GM19463 (cell line): ENCODE results near the gene AQP2.

ENCODE experiments used
- ATAC-seq: cut with Tn5 transposase; IDR thresholded peaks from one replicate; pipeline ENCODE4 v1.9.1; 2021; ENCODE audit warnings: mild to moderate bottlenecking, moderate library complexity; ENCODE audit not compliant: unreplicated experiment

The AQP2 gene

DNA sequence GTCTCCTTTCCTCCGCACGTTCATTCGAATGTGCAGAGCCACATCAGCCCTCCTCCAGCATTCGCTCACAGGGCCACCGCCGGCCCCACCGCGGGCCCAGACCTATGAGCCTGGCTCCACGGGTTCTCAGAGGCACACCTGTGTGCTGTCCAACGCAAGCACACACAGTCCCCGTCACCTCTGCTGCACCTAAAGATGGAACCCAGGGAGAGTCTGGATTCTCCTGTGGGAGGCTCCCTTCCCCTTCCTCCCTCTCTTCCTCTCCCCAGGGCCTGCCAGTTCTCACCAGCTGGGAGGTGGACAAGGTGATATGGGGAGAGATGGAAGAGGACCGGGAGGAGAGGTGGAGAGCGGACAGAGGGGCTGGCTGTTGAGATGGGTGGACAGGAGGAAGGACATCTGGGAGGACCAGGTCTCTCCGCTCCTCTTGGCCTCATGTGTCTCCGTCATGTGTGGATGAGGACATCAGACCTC, 17.3 kb downstream of the AQP2 start:
- no peak for ATAC-seq

DNA sequence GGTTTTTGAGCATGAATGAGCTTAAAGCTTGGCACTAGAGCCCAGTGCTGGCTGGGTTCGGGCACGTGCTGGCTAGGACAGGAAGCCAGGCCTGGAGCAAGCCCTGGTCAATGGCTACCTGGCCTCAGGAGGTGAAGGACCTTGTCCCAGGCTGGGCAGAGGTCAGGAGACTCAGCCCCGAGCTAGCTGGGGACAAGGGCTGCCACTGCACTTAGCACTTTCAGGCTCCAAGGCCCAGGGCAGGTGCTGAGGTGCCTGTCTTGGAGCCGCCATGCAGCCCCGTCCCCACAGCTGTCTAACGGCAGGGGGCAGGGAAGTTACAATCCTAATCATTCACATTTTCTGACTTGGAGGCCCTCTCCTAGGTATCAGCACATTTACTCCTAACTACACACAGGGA, 17.9 kb downstream of the AQP2 start:
- no peak for ATAC-seq

GRCh38 chr12:49969027-49969426, 18.5 kb downstream of the AQP2 start:
- ATAC-seq: no peak

GRCh38 chr12:49969651-49970429, 19.3 kb downstream of the AQP2 start:
- ATAC-seq: no peak

GRCh38 chr12:49970658-49971057, 20.1 kb downstream of the AQP2 start:
- no peak for ATAC-seq

GRCh38 chr12:49971141-49971540, 20.6 kb downstream of the AQP2 start:
- ATAC-seq: no peak

DNA sequence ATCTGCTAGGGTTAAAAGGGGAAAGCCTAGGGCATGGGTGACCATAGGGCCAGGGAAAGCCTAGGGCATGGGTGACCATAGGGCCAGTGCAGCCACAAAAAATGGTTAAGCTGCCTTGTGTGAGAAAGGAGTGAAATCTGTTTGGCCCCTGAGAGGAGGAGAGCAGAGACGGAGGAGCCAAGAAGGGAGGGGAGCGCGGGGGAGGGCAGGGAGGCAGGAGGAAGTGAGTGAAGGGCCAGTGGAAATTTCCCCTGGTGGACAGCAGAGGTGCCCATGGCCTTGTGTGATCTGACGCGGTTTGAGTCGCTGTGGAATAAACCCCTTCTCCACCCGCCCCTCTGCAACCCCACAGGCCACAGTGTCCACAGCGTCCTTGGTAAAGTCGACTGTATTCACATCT, 21.6 kb downstream of the AQP2 start:
- no peak for ATAC-seq

DNA sequence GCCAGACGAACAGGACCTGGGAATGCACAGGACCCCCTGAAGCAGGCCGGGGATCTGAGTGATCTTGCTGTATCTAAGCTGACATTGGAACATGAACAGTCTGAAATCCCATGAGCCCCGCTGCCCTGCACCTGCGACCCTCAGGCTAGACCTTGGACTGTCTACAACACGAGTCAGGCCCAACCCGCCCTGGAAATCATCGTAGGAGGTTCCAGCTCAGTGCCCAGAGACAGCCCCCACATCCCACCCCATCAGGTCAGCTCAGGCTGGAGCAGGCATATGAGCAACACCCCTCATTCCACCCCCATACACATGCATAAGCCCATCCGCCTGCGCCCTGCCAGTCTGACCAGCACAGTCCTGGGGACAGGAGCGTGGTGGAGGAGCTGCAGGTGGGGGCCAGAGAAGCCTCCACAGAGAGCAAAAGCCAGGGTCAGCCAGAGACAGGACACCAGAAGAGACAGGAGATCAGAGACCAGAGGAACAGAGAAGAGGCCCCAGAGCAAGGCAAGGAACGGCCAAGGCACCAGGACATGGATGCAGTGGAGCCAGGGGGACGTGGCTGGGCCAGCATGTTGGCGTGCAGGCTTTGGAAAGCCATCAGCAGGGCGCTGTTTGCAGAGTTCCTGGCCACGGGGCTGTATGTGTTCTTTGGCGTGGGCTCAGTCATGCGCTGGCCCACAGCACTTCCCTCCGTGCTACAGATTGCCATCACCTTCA, 22.3 kb downstream of the AQP2 start, which contains the start of gene AQP6:
TSS of gene AQP6 (plus strand) at position 307 of the 720 bp plus-strand sequence. CDS start at position 534, 227 bp downstream.
- no peak for ATAC-seq

GRCh38 chr12:49973361-49973830, 22.9 kb downstream of the AQP2 start:
- ATAC-seq: no peak

- no peak for ATAC-seq
Measured at GRCh38 chr12:49974231-49974675, 23.7 kb downstream of the AQP2 start.

- no peak for ATAC-seq
Measured at GRCh38 chr12:49974677-49975317, 24.3 kb downstream of the AQP2 start.

- no peak for ATAC-seq
Measured at GRCh38 chr12:49975318-49975761, 24.8 kb downstream of the AQP2 start.

GRCh38 chr12:49976557-49976956, 26.0 kb downstream of the AQP2 start:
- no peak for ATAC-seq

DNA sequence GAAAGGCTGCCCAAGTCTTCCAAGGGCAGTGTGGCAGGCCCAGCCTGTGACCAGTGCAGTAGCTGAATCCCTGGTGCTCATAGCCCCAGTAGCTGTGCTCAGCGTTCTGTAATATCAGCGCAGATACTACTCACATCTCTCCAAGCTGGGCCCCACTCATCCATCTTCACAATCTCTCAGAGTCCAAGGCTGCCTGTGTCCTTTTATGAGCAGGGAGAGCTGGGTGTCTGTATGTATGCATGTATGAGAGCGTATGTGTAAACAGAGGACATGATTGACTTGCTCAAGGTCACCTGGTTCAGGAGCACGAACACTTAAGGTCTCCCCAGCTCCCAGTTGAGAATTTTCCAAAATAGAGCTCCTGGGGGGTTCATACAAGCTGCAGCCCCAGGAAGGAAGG, 27.6 kb downstream of the AQP2 start:
- ATAC-seq: no peak

DNA sequence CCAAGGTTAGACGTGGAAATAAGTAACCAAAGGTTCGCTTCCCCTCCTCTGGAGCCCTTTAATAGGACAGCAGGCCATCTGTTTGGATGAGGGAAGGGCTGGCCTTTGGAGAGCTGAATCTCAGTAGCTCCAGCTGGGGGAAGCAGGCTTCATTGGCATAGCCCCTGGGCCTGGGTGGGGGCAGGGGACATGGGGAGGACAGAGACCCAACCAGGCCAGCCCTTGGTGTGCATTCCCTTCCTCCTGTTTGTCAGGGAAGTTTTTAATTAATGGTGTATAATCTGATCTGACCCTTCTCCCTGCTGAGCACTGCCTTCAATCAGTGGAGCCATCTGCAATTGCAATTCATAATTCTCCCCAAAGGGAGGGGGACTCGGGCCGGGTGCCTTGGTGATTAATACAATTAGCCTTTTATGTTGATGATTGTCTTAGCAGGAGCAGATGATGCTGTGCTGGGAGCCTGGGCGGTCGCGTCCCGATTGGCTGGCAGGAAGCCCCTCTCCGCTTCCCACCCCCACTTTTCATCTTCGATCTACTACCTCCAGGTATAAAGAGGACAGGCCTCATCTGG, 28.6 kb downstream of the AQP2 start:
- no peak for ATAC-seq

- no peak for ATAC-seq
Measured at GRCh38 chr12:49979791-49980190, 29.3 kb downstream of the AQP2 start.

GRCh38 chr12:49980501-49981349, 30.2 kb downstream of the AQP2 start:
- ATAC-seq: no peak

GRCh38 chr12:49982246-49983087, 31.9 kb downstream of the AQP2 start:
- ATAC-seq: no peak

- no peak for ATAC-seq
Measured at GRCh38 chr12:49983892-49984291, 33.4 kb downstream of the AQP2 start.
